ENCODE measurements around the gene PDCD4. TPM values are rescaled to one million over a fixed set of nuclear protein-coding genes. Genes with fewer than 3 reads are reported as not detected.

The PDCD4 gene
- total RNA-seq, 1 experiment from 2014 or later: 63.0 TPM

- TF ChIP-seq ZBTB33 (IDR thresholded peaks at IDR 0.05; ENCODE audit: extremely low read depth, insufficient replicate concordance, low read length) (no peak), SP1 (IDR thresholded peaks at IDR 0.05; ENCODE audit: low read depth) (no peak), EGR1 (IDR thresholded peaks at IDR 0.05; ENCODE audit: low read depth) (no peak), POLR2A (IDR thresholded peaks at IDR 0.05; ENCODE audit: borderline replicate concordance, extremely low read depth, insufficient read depth, insufficient read length) (no peak), JUND (IDR thresholded peaks at IDR 0.05) (no peak)
Observed at GRCh38 chr10:110858297-110858934, 13.3 kb upstream of the PDCD4 start (continued).

DNA sequence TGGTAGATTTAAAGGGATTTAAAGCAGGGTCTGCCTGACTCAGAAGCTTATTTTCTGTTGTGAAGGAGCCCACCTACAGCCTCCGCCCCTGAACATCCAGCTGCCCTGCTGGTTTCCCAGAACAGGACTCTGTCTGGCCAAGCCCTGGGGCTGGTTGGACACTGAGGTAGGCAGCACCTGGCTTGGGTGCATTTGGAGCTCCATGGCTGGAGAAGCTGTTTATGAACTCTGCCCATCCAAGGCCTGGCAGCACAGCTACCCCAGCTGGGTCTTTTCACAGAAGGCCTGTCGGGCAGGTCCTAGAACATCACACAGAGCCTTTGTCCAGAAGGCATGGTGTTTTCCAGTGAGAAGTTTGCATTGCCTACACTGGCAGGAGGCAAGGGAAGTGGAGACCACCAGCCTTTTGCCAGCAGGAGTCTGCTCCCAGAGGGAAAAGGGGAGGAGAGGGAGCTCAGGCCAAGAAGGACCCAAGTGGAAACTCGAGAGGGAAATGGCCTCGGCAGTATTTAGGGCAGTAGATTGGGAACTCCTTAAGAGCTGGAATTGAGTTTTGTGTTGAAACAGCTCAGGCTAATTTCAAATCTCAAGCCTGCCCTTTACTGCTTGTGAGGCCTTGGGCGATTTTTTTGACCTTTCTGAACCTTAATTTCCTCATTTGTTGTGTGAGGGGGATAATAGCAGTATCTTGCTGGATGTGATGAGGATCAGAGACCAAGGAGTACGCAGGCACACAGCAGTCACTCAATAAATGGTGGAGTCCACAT lies 12.3 kb upstream of the PDCD4 start:
- Histone ChIP-seq H3K79me2 (ENCODE audit: insufficient read depth, low read length) (no peaks in the 10 kb centered on the region), H3K4me3 (replicated peaks in 1 of 2; ENCODE audit: low read depth in 1 of 2, low read length in 2 of 2) (no peak overlapping the region), H3K4me2 (ENCODE audit: low read length) (no peak overlapping the region), H3K27ac (ENCODE audit: low read depth, low read length) (no peak overlapping the region), H3K9ac (ENCODE audit: low read length) (no peak overlapping the region), H3K4me1 (ENCODE audit: control insufficient read depth in 1 of 2, insufficient read depth in 2 of 2, low read length in 2 of 2) (no peaks in the 10 kb centered on the region), H2AFZ (ENCODE audit: low read depth, low read length, poor library complexity, severe bottlenecking) (no peak overlapping the region), H3K36me3 (ENCODE audit: control insufficient read depth in 1 of 2, insufficient read depth in 2 of 2, low read length in 2 of 2) (no peaks in the 10 kb centered on the region), H3K9me3 (ENCODE audit: control insufficient read depth in 1 of 2, insufficient read depth in 1 of 2, low read depth in 1 of 2, low read length in 2 of 2) (no peaks in the 10 kb centered on the region), H4K20me1 (ENCODE audit: insufficient read depth) (no peaks in the 10 kb centered on the region), H3K9me2 (ENCODE audit: insufficient read depth) (no peaks in the 10 kb centered on the region), H3K27me3 (ENCODE audit: insufficient read depth, low read length) (no peaks in the 10 kb centered on the region)
- ChIA-PET CTCF (interaction anchor here (1.1 to 1.2 kb wide), 2 partner anchors 12 to 250 kb away, joined by 3 read pairs; partner anchors contain the start of gene PDCD4), POLR2A (interaction anchor here (1.2 kb wide), 1 partner anchor 12 kb away, joined by 6 read pairs; the partner anchor contains the start of gene PDCD4), RAD21 (ENCODE audit: low non-redundant PET in 1 of 2, low total read pairs in 2 of 2, uncharacterized antibody in 2 of 2, unreplicated experiment in 2 of 2) (no interaction called here)
- no peak for ATAC-seq
- BruUV-seq (replicated peaks): no TSS peak
- TF ChIP-seq, protein P1, sequence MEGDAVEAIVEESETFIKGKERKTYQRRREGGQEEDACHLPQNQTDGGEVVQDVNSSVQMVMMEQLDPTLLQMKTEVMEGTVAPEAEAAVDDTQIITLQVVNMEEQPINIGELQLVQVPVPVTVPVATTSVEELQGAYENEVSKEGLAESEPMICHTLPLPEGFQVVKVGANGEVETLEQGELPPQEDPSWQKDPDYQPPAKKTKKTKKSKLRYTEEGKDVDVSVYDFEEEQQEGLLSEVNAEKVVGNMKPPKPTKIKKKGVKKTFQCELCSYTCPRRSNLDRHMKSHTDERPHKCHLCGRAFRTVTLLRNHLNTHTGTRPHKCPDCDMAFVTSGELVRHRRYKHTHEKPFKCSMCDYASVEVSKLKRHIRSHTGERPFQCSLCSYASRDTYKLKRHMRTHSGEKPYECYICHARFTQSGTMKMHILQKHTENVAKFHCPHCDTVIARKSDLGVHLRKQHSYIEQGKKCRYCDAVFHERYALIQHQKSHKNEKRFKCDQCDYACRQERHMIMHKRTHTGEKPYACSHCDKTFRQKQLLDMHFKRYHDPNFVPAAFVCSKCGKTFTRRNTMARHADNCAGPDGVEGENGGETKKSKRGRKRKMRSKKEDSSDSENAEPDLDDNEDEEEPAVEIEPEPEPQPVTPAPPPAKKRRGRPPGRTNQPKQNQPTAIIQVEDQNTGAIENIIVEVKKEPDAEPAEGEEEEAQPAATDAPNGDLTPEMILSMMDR (IDR thresholded peaks at IDR 0.05 in 2 of 3, conservative IDR thresholded peaks at IDR 0.05 in 1 of 3; ENCODE audit: borderline replicate concordance in 1 of 3, insufficient read depth in 1 of 3, low read depth in 2 of 3, low read length in 2 of 3): no peak
- TF ChIP-seq ELF1 (IDR thresholded peaks at IDR 0.05; ENCODE audit: borderline replicate concordance, low read depth) (no peak), FOSL1 (IDR thresholded peaks at IDR 0.05; ENCODE audit: low read depth) (no peak), POLR2A (IDR thresholded peaks at IDR 0.05; ENCODE audit: borderline replicate concordance, extremely low read depth, insufficient read depth, insufficient read length) (no peak), CBX3 (IDR thresholded peaks at IDR 0.05; ENCODE audit: low read depth) (no peak), EZH2phosphoT487 (IDR thresholded peaks at IDR 0.05; ENCODE audit: borderline replicate concordance) (no peak), SIN3A (IDR thresholded peaks at IDR 0.05; ENCODE audit: low read depth) (no peak), YY1 (IDR thresholded peaks at IDR 0.05; ENCODE audit: extremely low read depth, insufficient replicate concordance, low read depth, low read length) (no peak), EGR1 (IDR thresholded peaks at IDR 0.05; ENCODE audit: low read depth) (no peak), EZH2 (IDR thresholded peaks at IDR 0.05) (no peak), ZBTB33 (IDR thresholded peaks at IDR 0.05; ENCODE audit: extremely low read depth, insufficient replicate concordance, low read length) (no peak), ZFX (IDR thresholded peaks at IDR 0.05) (no peak), RAD21 (IDR thresholded peaks at IDR 0.05; ENCODE audit: low read depth) (no peak)
- TF ChIP-seq, protein P2, sequence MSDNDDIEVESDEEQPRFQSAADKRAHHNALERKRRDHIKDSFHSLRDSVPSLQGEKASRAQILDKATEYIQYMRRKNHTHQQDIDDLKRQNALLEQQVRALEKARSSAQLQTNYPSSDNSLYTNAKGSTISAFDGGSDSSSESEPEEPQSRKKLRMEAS (IDR thresholded peaks at IDR 0.05): no peak
- TF ChIP-seq, protein P3, sequence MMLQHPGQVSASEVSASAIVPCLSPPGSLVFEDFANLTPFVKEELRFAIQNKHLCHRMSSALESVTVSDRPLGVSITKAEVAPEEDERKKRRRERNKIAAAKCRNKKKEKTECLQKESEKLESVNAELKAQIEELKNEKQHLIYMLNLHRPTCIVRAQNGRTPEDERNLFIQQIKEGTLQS (IDR thresholded peaks at IDR 0.05): no peak
- intact Hi-C loops (cut with micrococcal nuclease): no loop called here
- DNase-seq (ENCODE audit: low read depth, low spot score): no peak

Measured in HCT116 (cell line).